Mesenchymal stem cell (in vitro differentiated cells and primary cell): Measurements from ENCODE around the gene PLXDC2.

Experiments
- DNase-seq: peaks from one replicate; pipeline ENCODE4 v3.0.0-alpha.2; 2013
- H2AFZ ChIP-seq: one replicate; pipeline ENCODE4 v1.6.1; 2013; ENCODE audit warnings: low read depth, mild to moderate bottlenecking, control low read depth, inconsistent platforms, low read length, moderate library complexity
- H2AK5ac ChIP-seq: 2 replicates; pipeline ENCODE4 v1.6.1; 2013; ENCODE audit warnings: low read length, moderate library complexity, mild to moderate bottlenecking, inconsistent platforms; ENCODE audit not compliant: severe bottlenecking
- H2BK120ac ChIP-seq: one replicate; pipeline ENCODE4 v1.6.1; 2013; ENCODE audit warnings: low read depth, mild to moderate bottlenecking, inconsistent platforms, low read length, moderate library complexity
- H2BK12ac ChIP-seq, 2 experiments: one replicate each; pipeline ENCODE4 v1.6.1; 2013; ENCODE audit warnings: inconsistent platforms in 2 of 2, low read length in 2 of 2, mild to moderate bottlenecking in 2 of 2, moderate library complexity in 2 of 2, control low read depth in 1 of 2
- H2BK15ac ChIP-seq: one replicate; pipeline ENCODE4 v1.6.1; 2013; ENCODE audit warnings: mild to moderate bottlenecking, low read depth, inconsistent platforms; ENCODE audit not compliant: poor library complexity, severe bottlenecking
- H2BK5ac ChIP-seq: 2 replicates; pipeline ENCODE4 v1.6.1; 2013; ENCODE audit warnings: low read depth, mild to moderate bottlenecking, low read length, control low read depth, inconsistent platforms; ENCODE audit not compliant: poor library complexity, severe bottlenecking
- H3K14ac ChIP-seq, 2 experiments: one replicate each; pipeline ENCODE4 v1.6.1; 2013; ENCODE audit warnings: inconsistent platforms in 2 of 2, low read length in 2 of 2, control low read depth in 1 of 2, mild to moderate bottlenecking in 1 of 2, moderate library complexity in 1 of 2
- H3K18ac ChIP-seq, 2 experiments: one replicate each; pipeline ENCODE4 v1.6.1; 2013; ENCODE audit warnings: inconsistent platforms in 2 of 2, low read length in 2 of 2, control low read depth in 1 of 2, low read depth in 1 of 2, mild to moderate bottlenecking in 1 of 2
- H3K23ac ChIP-seq, 2 experiments: one replicate each; pipeline ENCODE4 v1.6.1; 2013; ENCODE audit warnings: inconsistent platforms in 2 of 2, low read length in 2 of 2, mild to moderate bottlenecking in 2 of 2, moderate library complexity in 2 of 2, control low read depth in 1 of 2
- H3K27ac ChIP-seq: 2 replicates; pipeline ENCODE4 v1.5.1; 2013; ENCODE audit warnings: mild to moderate bottlenecking, moderate library complexity, low read length, control low read depth, inconsistent platforms; ENCODE audit not compliant: poor library complexity, severe bottlenecking
- H3K27me3 ChIP-seq, 2 experiments: 2 replicates each; pipeline versions ENCODE4 v1.6.1 to v1.7.0; 2013; ENCODE audit warnings: low read length in 2 of 2, mild to moderate bottlenecking in 2 of 2, moderate library complexity in 2 of 2, control low read depth in 1 of 2, inconsistent platforms in 1 of 2; ENCODE audit not compliant: control insufficient read depth in 1 of 2, insufficient read depth in 1 of 2
- H3K36me3 ChIP-seq, 2 experiments: 2 replicates each; pipeline versions ENCODE4 v1.6.1 to v1.7.0; 2013; ENCODE audit warnings: low read length in 2 of 2, control low read depth in 1 of 2, inconsistent platforms in 1 of 2, low read depth in 1 of 2, mild to moderate bottlenecking in 1 of 2; ENCODE audit not compliant: insufficient read depth in 2 of 2, control insufficient read depth in 1 of 2
- H3K4ac ChIP-seq, 2 experiments: one replicate each; pipeline ENCODE4 v1.6.1; 2013; ENCODE audit warnings: inconsistent platforms in 2 of 2, low read length in 2 of 2, mild to moderate bottlenecking in 2 of 2, moderate library complexity in 2 of 2, control low read depth in 1 of 2, low read depth in 1 of 2
- H3K4me1 ChIP-seq: 2 replicates; pipeline ENCODE4 v1.6.1; 2013; ENCODE audit warnings: low read depth, low read length, control low read depth; ENCODE audit not compliant: control insufficient read depth, insufficient read depth
- H3K4me2 ChIP-seq: 2 replicates; pipeline ENCODE4 v1.6.1; 2013; ENCODE audit warnings: low read length, mild to moderate bottlenecking, inconsistent platforms; ENCODE audit not compliant: poor library complexity, severe bottlenecking
- H3K4me3 ChIP-seq, 2 experiments: 2 replicates each; pipeline versions ENCODE4 v1.5.1 to v1.7.0; 2013; ENCODE audit warnings: low read length in 2 of 2, mild to moderate bottlenecking in 2 of 2, control low read depth in 1 of 2, low read depth in 1 of 2; ENCODE audit not compliant: insufficient read depth in 1 of 2
- H3K79me1 ChIP-seq: replicated peaks from 2 replicates; pipeline ENCODE4 v1.6.1; 2013; ENCODE audit warnings: mild to moderate bottlenecking, control low read depth, low read length, inconsistent platforms; ENCODE audit not compliant: poor library complexity, severe bottlenecking
- H3K9ac ChIP-seq: 2 replicates; pipeline ENCODE4 v1.7.0; 2013; ENCODE audit warnings: mild to moderate bottlenecking, low read length, moderate library complexity
- H3K9me3 ChIP-seq: 2 replicates; pipeline ENCODE4 v1.7.0; 2013; ENCODE audit warnings: mild to moderate bottlenecking, low read length; ENCODE audit not compliant: control insufficient read depth
- H4K8ac ChIP-seq: one replicate; pipeline ENCODE4 v1.6.1; 2013; ENCODE audit warnings: inconsistent platforms, mild to moderate bottlenecking, low read length, moderate library complexity
- H4K91ac ChIP-seq: one replicate; pipeline ENCODE4 v1.6.1; 2013; ENCODE audit warnings: mild to moderate bottlenecking, low read length, inconsistent platforms
- WGBS: methylation state at CpG from one replicate; pipeline ENCODE4 v1.1.7; 2013; ENCODE audit warnings: mixed read lengths; 5-methylcytosine and 5-hydroxymethylcytosine counted together

Gene PLXDC2

GRCh38 chr10:20088061-20088701 is 271.9 kb downstream of the PLXDC2 start:
- H4K91ac ChIP-seq = no peak overlapping the region
- H3K27ac ChIP-seq = no peak overlapping the region
- no peak overlapping the region for H2AFZ ChIP-seq
- peak; percentile 32 for DNase-seq
- no peak overlapping the region for H2BK12ac ChIP-seq
- H2BK120ac ChIP-seq = no peak overlapping the region
- H2BK5ac ChIP-seq = no peak overlapping the region
- no peak overlapping the region for H3K4ac ChIP-seq
- H3K4me2 ChIP-seq = no peak overlapping the region
- H3K14ac ChIP-seq = no peak overlapping the region
- no peaks in the 10 kb centered on the region for H3K4me1 ChIP-seq
- H3K36me3 ChIP-seq = no peaks in the 10 kb centered on the region
- no peak overlapping the region for H4K8ac ChIP-seq
- no peak overlapping the region for H3K4me3 ChIP-seq
- no peak overlapping the region for H3K23ac ChIP-seq
- H3K27me3 ChIP-seq = no peaks in the 10 kb centered on the region
- peaks cover 5% of the 10 kb centered on the region for H3K9me3 ChIP-seq
- 100% methylated on average over 1 of the region's 1 CpG for WGBS
- no peak overlapping the region for H2AK5ac ChIP-seq
- H2BK15ac ChIP-seq = no peak overlapping the region
- H3K79me1 ChIP-seq = no peaks in the 10 kb centered on the region
- no peak overlapping the region for H3K9ac ChIP-seq
- no peak overlapping the region for H3K18ac ChIP-seq

GRCh38 chr10:20089879-20090278 is 273.6 kb downstream of the PLXDC2 start:
- no peak for DNase-seq
- no peak overlapping the region for H3K14ac ChIP-seq
- H3K23ac ChIP-seq = no peak overlapping the region
- no peaks in the 10 kb centered on the region for H3K36me3 ChIP-seq
- H3K27me3 ChIP-seq = no peaks in the 10 kb centered on the region
- no peaks in the 10 kb centered on the region for H3K4me1 ChIP-seq
- no peak overlapping the region for H2BK12ac ChIP-seq
- H2BK15ac ChIP-seq = no peak overlapping the region
- no peak overlapping the region for H3K9ac ChIP-seq
- no peak overlapping the region for H3K18ac ChIP-seq
- H4K8ac ChIP-seq = no peak overlapping the region
- no peak overlapping the region for H2BK120ac ChIP-seq
- no peak overlapping the region for H2AK5ac ChIP-seq
- no peak overlapping the region for H3K4me3 ChIP-seq
- WGBS = 90% methylated on average over 3 of the region's 3 CpGs
- no peak overlapping the region for H2AFZ ChIP-seq
- H4K91ac ChIP-seq = no peak overlapping the region
- H2BK5ac ChIP-seq = no peak overlapping the region
- H3K4me2 ChIP-seq = no peak overlapping the region
- H3K79me1 ChIP-seq = no peaks in the 10 kb centered on the region
- H3K4ac ChIP-seq = no peak overlapping the region
- peaks cover 5% of the 10 kb centered on the region for H3K9me3 ChIP-seq
- H3K27ac ChIP-seq = no peak overlapping the region

GRCh38 chr10:20090831-20091230 is 274.6 kb downstream of the PLXDC2 start:
- Histone ChIP-seq H4K91ac (no peak overlapping the region), H3K79me1 (no peaks in the 10 kb centered on the region), H3K4me3 (no peak overlapping the region), H2BK120ac (no peak overlapping the region), H3K23ac (no peak overlapping the region), H3K9ac (no peak overlapping the region), H2BK15ac (no peak overlapping the region), H4K8ac (no peak overlapping the region), H2AK5ac (no peak overlapping the region), H3K4ac (no peak overlapping the region), H2AFZ (no peak overlapping the region), H3K27ac (no peak overlapping the region), H3K9me3 (peaks cover 5% of the 10 kb centered on the region), H3K4me2 (no peak overlapping the region), H3K18ac (no peak overlapping the region), H2BK12ac (no peak overlapping the region), H3K36me3 (no peaks in the 10 kb centered on the region), H3K4me1 (no peaks in the 10 kb centered on the region), H3K14ac (no peak overlapping the region), H3K27me3 (no peaks in the 10 kb centered on the region), H2BK5ac (no peak overlapping the region)
- WGBS = 97% methylated on average over 3 of the region's 3 CpGs
- no peak for DNase-seq

- no peak overlapping the region for H3K14ac ChIP-seq
- H3K23ac ChIP-seq = no peak overlapping the region
- no peak overlapping the region for H4K8ac ChIP-seq
- H3K4me2 ChIP-seq = no peak overlapping the region
- H3K9ac ChIP-seq = no peak overlapping the region
- H3K27ac ChIP-seq = no peak overlapping the region
- H3K4me1 ChIP-seq = no peaks in the 10 kb centered on the region
- no peaks in the 10 kb centered on the region for H3K79me1 ChIP-seq
- no peaks in the 10 kb centered on the region for H3K36me3 ChIP-seq
- no peak overlapping the region for H2BK12ac ChIP-seq
- H3K4ac ChIP-seq = no peak overlapping the region
- WGBS = 93% methylated on average over 5 of the region's 5 CpGs
- no peak overlapping the region for H2AK5ac ChIP-seq
- peaks cover 4% of the 10 kb centered on the region for H3K9me3 ChIP-seq
- no peak overlapping the region for H3K4me3 ChIP-seq
- H2BK15ac ChIP-seq = no peak overlapping the region
- H3K27me3 ChIP-seq = no peaks in the 10 kb centered on the region
- H2BK5ac ChIP-seq = no peak overlapping the region
- H2AFZ ChIP-seq = no peak overlapping the region
- H2BK120ac ChIP-seq = no peak overlapping the region
- H4K91ac ChIP-seq = no peak overlapping the region
- no peak overlapping the region for H3K18ac ChIP-seq
- no peak for DNase-seq
These were observed 275.5 kb downstream of the PLXDC2 start for GRCh38 chr10:20091698-20092097.
